Measurements from ENCODE around the gene TCF4. TPM values are rescaled to one million over a fixed set of nuclear protein-coding genes. Genes with fewer than 3 reads are reported as not detected.

Gene TCF4
- total RNA-seq, 1 donor from 2014 or later = 77.3 TPM

DNA sequence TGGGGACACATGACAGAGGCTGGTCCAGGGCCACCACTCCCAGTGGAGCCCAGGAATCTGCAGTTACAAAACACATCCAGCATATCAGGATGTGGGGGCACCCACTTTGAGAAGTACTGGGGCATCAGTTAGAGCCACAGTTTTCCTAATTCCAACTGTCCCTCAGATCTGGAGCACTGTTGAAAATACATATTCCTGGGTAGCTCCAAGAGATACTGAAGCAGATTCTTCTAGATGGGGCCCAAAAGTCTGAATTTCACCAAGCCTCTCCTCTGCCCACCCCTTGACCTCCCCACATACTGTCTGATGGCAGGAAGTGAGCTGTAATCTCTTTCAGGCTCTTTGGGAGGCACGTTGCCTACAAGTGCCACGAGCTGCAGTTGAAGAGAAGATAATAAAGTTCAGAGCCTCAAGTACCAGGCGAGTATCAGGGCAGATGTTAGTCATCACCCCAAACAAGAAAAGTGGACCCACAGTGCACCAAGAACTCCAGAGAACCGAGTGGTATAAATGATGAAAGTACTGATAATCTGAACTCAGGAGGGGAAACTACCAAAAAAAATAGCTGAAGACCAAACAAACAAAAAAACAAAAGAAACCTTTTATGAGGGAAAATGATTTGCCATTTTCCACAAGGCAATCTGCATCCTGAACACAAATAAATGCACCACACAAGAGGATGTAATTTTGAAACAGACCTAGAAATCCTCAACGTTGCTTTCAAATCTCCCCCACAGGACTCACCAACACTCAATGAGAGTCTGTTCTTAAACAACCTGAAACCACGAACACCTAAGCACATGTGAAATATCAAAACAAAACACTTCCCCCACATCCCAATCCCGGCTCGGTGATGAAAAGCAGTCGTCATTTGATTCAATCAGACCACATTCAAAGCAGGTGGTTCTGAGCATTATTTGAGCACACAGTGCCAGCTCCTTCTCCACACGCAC is 98.7 kb downstream of the TCF4 start:
- no peak overlapping the region for H3K27ac Mint-ChIP-seq (ENCODE audit: unreplicated experiment)
- TF ChIP-seq, protein P1, sequence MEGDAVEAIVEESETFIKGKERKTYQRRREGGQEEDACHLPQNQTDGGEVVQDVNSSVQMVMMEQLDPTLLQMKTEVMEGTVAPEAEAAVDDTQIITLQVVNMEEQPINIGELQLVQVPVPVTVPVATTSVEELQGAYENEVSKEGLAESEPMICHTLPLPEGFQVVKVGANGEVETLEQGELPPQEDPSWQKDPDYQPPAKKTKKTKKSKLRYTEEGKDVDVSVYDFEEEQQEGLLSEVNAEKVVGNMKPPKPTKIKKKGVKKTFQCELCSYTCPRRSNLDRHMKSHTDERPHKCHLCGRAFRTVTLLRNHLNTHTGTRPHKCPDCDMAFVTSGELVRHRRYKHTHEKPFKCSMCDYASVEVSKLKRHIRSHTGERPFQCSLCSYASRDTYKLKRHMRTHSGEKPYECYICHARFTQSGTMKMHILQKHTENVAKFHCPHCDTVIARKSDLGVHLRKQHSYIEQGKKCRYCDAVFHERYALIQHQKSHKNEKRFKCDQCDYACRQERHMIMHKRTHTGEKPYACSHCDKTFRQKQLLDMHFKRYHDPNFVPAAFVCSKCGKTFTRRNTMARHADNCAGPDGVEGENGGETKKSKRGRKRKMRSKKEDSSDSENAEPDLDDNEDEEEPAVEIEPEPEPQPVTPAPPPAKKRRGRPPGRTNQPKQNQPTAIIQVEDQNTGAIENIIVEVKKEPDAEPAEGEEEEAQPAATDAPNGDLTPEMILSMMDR (IDR thresholded peaks at IDR 0.05) = no peak
- H3K9me3 Mint-ChIP-seq (ENCODE audit: unreplicated experiment) = no peaks in the 10 kb centered on the region
- DNase-seq (ENCODE audit: extremely low spot score, unreplicated experiment) = no peak
- H3K4me3 Mint-ChIP-seq (ENCODE audit: unreplicated experiment) = no peak overlapping the region
- no peaks in the 10 kb centered on the region for H3K36me3 Mint-ChIP-seq (ENCODE audit: unreplicated experiment)
- H3K4me1 Mint-ChIP-seq (ENCODE audit: unreplicated experiment) = peaks cover 11% of the 10 kb centered on the region
- H3K27me3 Mint-ChIP-seq (ENCODE audit: unreplicated experiment) = no peaks in the 10 kb centered on the region

DNA sequence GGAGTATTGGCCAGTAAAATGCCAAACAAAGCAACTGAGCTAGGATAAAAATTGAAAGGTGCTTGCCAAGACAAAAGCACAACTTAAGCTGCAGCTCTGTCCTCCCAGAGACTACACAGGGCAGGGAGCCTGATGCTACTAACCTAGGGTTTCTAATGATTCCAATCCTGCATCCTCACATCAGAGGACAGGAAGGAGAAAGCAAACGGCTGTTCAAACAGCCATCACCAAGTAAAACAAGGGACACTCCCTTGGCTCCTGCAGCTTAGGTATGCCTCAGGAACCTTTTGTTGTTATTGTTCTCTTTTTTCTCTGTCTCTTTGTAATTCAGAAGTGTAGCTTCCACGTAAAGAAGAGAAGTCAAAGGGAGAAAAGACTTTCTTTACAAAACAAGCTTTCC is 99.5 kb downstream of the TCF4 start:
- no peak for DNase-seq (ENCODE audit: extremely low spot score, unreplicated experiment)
- Mint-ChIP-seq H3K36me3 (ENCODE audit: unreplicated experiment) (no peaks in the 10 kb centered on the region), H3K27me3 (ENCODE audit: unreplicated experiment) (no peaks in the 10 kb centered on the region), H3K4me1 (ENCODE audit: unreplicated experiment) (peaks cover 11% of the 10 kb centered on the region), H3K4me3 (ENCODE audit: unreplicated experiment) (no peak overlapping the region), H3K9me3 (ENCODE audit: unreplicated experiment) (no peaks in the 10 kb centered on the region), H3K27ac (ENCODE audit: unreplicated experiment) (no peak overlapping the region)
- TF ChIP-seq, protein P1 (IDR thresholded peaks at IDR 0.05) = no peak

DNA sequence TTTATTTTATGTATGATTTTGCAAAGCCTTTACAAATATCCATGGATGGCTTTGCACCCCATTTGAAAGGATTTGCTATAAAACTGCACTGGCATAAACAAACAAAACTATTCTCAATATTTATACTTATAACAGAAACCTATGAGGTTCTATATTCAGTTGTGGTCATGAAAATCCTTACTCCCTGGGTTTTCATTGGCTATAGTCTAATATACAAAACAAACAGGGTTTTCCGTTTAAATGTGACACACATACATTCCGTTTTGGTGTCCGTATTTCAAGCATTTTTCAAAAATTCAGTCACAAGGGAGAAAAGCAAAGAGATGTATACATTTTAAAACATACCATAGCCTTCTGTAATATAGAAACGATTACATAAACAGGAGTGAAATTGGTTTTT is 100.0 kb downstream of the TCF4 start:
- H3K27me3 Mint-ChIP-seq (ENCODE audit: unreplicated experiment) = no peaks in the 10 kb centered on the region
- H3K4me3 Mint-ChIP-seq (ENCODE audit: unreplicated experiment) = no peak overlapping the region
- H3K9me3 Mint-ChIP-seq (ENCODE audit: unreplicated experiment) = no peaks in the 10 kb centered on the region
- TF ChIP-seq, protein P1 (IDR thresholded peaks at IDR 0.05) = no peak
- no peaks in the 10 kb centered on the region for H3K36me3 Mint-ChIP-seq (ENCODE audit: unreplicated experiment)
- H3K4me1 Mint-ChIP-seq (ENCODE audit: unreplicated experiment) = peaks cover 11% of the 10 kb centered on the region
- no peak overlapping the region for H3K27ac Mint-ChIP-seq (ENCODE audit: unreplicated experiment)
- DNase-seq (ENCODE audit: extremely low spot score, unreplicated experiment) = no peak

DNA sequence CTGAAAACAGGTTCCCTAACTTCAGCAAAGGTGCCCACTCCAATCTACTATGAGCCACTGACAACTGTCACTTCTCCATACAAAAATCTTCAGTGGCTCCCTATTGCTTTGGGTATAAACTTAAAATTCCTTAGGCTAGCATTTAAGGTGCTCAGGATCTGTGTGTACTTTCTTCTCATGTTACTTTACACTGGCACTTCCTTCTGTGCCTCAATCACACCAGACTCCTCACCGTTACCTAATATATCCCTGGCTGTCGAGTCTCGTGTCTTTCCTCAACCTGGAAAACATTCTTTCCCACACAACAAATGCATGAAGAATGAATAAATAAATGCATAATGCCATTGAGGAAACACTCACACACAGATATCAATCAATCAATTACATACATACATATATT is 101.1 kb downstream of the TCF4 start:
- Mint-ChIP-seq H3K4me3 (ENCODE audit: unreplicated experiment) (no peak overlapping the region), H3K27ac (ENCODE audit: unreplicated experiment) (no peak overlapping the region), H3K4me1 (ENCODE audit: unreplicated experiment) (peaks cover 11% of the 10 kb centered on the region), H3K9me3 (ENCODE audit: unreplicated experiment) (no peaks in the 10 kb centered on the region), H3K27me3 (ENCODE audit: unreplicated experiment) (no peaks in the 10 kb centered on the region), H3K36me3 (ENCODE audit: unreplicated experiment) (no peaks in the 10 kb centered on the region)
- no peak for DNase-seq (ENCODE audit: extremely low spot score, unreplicated experiment)
- TF ChIP-seq, protein P1 (IDR thresholded peaks at IDR 0.05) = no peak

DNA sequence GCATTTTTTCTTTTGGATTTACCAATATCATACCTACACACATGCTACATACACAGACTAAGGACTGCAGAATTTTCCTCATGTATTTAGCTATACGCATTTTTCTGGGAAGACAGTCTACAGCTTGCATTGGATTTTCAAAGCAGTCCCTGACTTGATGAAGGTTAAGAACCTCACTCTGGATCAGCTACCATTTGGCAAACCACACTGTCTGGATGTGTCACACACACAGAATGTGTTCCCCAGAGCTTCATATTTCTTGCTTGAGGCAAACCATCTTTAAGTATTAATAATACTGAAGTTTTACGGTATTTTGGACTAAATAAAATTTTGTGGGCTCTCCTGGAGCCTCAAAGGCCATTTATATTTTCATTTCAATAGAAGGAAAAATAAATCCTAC is 102.3 kb downstream of the TCF4 start:
- H3K4me1 Mint-ChIP-seq (ENCODE audit: unreplicated experiment) = peaks cover 6% of the 10 kb centered on the region
- DNase-seq (ENCODE audit: extremely low spot score, unreplicated experiment) = no peak
- no peak overlapping the region for H3K4me3 Mint-ChIP-seq (ENCODE audit: unreplicated experiment)
- no peaks in the 10 kb centered on the region for H3K27me3 Mint-ChIP-seq (ENCODE audit: unreplicated experiment)
- no peaks in the 10 kb centered on the region for H3K9me3 Mint-ChIP-seq (ENCODE audit: unreplicated experiment)
- TF ChIP-seq, protein P1 (IDR thresholded peaks at IDR 0.05) = no peak
- peaks cover 2% of the 10 kb centered on the region for H3K36me3 Mint-ChIP-seq (ENCODE audit: unreplicated experiment)
- no peak overlapping the region for H3K27ac Mint-ChIP-seq (ENCODE audit: unreplicated experiment)

All from osteocyte (in vitro differentiated cells).